ENCODE results near the gene EFS.

- TF ChIP-seq CTCF (IDR thresholded peaks at IDR 0.05) (no peak), POLR2A (IDR thresholded peaks at IDR 0.05) (no peak), EP300 (IDR thresholded peaks at IDR 0.05; ENCODE audit: low read depth) (no peak)
These were observed 45.0 kb downstream of the EFS start for GRCh38 chr14:23319746-23320583.

All from transverse colon (tissue), 3 donors.